Measurements from ENCODE around the gene CUL3.

Gene CUL3

DNA sequence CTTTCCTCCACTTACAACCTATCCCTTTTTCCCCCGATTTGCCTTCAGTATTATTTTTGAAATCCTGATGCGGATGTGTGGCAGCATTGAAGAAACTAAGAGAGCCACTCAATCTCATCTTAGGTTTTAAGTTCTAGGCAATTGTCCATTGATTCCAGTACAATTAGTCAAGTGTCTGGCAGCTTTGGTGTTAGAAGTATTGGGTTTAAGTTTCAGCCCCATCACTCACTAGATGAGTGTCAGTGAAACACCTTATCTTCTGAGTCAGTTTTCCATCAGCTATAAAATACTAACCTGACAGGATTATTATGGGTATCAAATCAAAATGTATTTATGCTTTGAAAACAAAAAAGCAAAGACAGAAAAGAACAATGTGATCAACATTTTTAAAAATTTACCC, 16.8 kb upstream of the CUL3 start:
- no peak overlapping the region for H3K27ac ChIP-seq
- no peaks in the 10 kb centered on the region for H3K9me3 ChIP-seq (ENCODE audit: control insufficient read depth, low read length)
- H3K27me3 ChIP-seq (ENCODE audit: control insufficient read depth, insufficient read depth, low read length), result no peaks in the 10 kb centered on the region
- no peak overlapping the region for H3K4me3 ChIP-seq (ENCODE audit: low read depth, low read length)
- H3K4me1 ChIP-seq, result no peaks in the 10 kb centered on the region
- H3K4me2 ChIP-seq (ENCODE audit: low read length), result no peak overlapping the region
- H2AFZ ChIP-seq, result no peak overlapping the region
- no peak overlapping the region for H3K9ac ChIP-seq
- H3K79me2 ChIP-seq, result no peaks in the 10 kb centered on the region
- no peaks in the 10 kb centered on the region for H3K36me3 ChIP-seq (ENCODE audit: control insufficient read depth, insufficient read depth, low read length)
- TF ChIP-seq, protein P1, sequence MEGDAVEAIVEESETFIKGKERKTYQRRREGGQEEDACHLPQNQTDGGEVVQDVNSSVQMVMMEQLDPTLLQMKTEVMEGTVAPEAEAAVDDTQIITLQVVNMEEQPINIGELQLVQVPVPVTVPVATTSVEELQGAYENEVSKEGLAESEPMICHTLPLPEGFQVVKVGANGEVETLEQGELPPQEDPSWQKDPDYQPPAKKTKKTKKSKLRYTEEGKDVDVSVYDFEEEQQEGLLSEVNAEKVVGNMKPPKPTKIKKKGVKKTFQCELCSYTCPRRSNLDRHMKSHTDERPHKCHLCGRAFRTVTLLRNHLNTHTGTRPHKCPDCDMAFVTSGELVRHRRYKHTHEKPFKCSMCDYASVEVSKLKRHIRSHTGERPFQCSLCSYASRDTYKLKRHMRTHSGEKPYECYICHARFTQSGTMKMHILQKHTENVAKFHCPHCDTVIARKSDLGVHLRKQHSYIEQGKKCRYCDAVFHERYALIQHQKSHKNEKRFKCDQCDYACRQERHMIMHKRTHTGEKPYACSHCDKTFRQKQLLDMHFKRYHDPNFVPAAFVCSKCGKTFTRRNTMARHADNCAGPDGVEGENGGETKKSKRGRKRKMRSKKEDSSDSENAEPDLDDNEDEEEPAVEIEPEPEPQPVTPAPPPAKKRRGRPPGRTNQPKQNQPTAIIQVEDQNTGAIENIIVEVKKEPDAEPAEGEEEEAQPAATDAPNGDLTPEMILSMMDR (IDR thresholded peaks at IDR 0.05), result no peak

DNA sequence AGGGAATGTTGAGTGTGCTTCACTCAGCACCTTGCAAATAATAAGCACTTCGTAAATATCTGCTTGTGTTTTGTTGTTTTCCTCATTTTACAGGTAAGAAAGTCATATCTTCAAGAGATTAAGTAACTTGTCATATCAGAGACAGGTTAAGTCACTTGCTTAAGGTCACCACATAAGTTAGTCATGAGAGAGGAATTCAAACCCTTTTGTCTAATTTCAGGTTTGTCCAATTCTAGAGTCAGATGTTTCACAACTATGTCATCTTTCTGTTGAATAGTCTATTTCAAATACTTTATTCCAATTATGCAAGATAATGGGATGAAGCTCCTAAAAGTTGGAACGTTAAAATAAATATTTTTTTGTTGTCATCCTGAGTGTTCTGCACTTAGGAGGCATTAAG, 13.5 kb upstream of the CUL3 start:
- no peak overlapping the region for H3K4me3 ChIP-seq (ENCODE audit: low read depth, low read length)
- TF ChIP-seq, protein P1 (IDR thresholded peaks at IDR 0.05), result no peak
- H2AFZ ChIP-seq, result no peak overlapping the region
- H3K4me2 ChIP-seq (ENCODE audit: low read length), result no peak overlapping the region
- no peaks in the 10 kb centered on the region for H3K27me3 ChIP-seq (ENCODE audit: control insufficient read depth, insufficient read depth, low read length)
- H3K36me3 ChIP-seq (ENCODE audit: control insufficient read depth, insufficient read depth, low read length), result no peaks in the 10 kb centered on the region
- no peak overlapping the region for H3K9ac ChIP-seq
- no peaks in the 10 kb centered on the region for H3K79me2 ChIP-seq
- H3K9me3 ChIP-seq (ENCODE audit: control insufficient read depth, low read length), result no peaks in the 10 kb centered on the region
- H3K4me1 ChIP-seq, result no peaks in the 10 kb centered on the region
- no peak overlapping the region for H3K27ac ChIP-seq

DNA sequence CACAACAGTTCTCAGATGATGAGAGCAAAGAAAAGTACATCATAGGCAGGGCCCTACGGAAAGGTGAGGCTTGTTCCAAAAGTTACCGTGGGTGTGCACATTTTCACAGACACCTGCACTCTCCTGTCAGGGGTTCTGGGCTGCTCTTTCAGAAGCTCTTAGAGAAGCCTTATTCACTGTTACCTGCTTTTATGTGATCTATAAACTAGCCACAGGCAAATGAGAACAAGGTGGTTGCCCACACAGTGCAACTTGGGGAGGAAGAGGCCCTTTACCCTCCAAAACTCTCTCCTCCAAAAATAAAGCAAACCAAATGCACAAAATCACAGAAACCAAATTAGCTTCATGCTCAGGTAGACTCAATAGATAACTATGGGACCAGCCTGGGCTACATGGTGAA, 11.1 kb upstream of the CUL3 start:
- TF ChIP-seq, protein P1 (IDR thresholded peaks at IDR 0.05), result no peak
- Histone ChIP-seq H3K4me2 (ENCODE audit: low read length) (no peak overlapping the region), H3K27me3 (ENCODE audit: control insufficient read depth, insufficient read depth, low read length) (no peaks in the 10 kb centered on the region), H2AFZ (no peak overlapping the region), H3K4me1 (no peaks in the 10 kb centered on the region), H3K4me3 (ENCODE audit: low read depth, low read length) (no peak overlapping the region), H3K9ac (no peak overlapping the region), H3K27ac (no peak overlapping the region), H3K36me3 (ENCODE audit: control insufficient read depth, insufficient read depth, low read length) (no peaks in the 10 kb centered on the region), H3K9me3 (ENCODE audit: control insufficient read depth, low read length) (no peaks in the 10 kb centered on the region), H3K79me2 (no peaks in the 10 kb centered on the region)

DNA sequence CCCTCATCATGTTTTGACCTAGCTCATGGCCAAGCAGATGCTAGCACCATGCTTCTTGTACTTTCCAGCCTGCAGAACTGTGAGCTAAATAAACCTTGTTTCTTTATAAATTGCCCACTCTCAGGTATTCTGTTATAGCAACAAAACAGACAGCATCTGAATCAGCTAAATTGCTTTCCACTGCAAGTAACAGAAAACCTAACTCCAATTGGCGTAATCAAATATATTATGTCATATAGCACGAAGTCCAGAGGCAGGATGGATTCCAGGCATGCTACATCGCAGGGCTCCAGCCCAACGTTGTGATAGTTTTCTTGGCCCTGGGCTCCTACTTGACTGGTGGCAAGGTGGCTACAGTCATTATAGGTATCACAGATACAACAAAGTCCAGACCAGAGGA, 10.4 kb upstream of the CUL3 start:
- H3K36me3 ChIP-seq (ENCODE audit: control insufficient read depth, insufficient read depth, low read length), result no peaks in the 10 kb centered on the region
- TF ChIP-seq, protein P1 (IDR thresholded peaks at IDR 0.05), result no peak

DNA sequence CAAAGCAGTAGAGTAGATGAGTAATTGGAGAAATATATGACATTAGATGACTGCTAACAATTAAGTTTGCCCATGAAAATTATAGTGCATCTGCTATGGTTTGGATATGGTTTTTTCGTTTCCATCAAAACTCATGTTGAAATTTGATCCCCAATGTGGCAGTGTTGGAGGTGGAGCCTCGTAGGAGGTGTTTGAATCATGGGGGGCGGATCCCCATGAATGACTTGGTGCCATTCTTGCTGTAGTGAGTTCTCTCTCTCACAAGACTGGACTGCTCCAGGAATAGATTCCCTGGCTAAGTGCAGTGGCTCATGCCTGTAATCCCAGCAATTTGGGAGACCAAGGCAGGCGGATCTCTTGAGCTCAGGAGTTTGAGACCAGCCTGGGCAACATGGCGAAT, 9.7 kb upstream of the CUL3 start:
- no peak overlapping the region for H3K4me3 ChIP-seq (ENCODE audit: low read depth, low read length)
- no peaks in the 10 kb centered on the region for H3K27me3 ChIP-seq (ENCODE audit: control insufficient read depth, insufficient read depth, low read length)
- no peaks in the 10 kb centered on the region for H3K36me3 ChIP-seq (ENCODE audit: control insufficient read depth, insufficient read depth, low read length)
- H3K4me1 ChIP-seq, result no peaks in the 10 kb centered on the region
- no peak overlapping the region for H3K9ac ChIP-seq
- H2AFZ ChIP-seq, result no peak overlapping the region
- no peaks in the 10 kb centered on the region for H3K79me2 ChIP-seq
- no peaks in the 10 kb centered on the region for H3K9me3 ChIP-seq (ENCODE audit: control insufficient read depth, low read length)
- H3K27ac ChIP-seq, result no peak overlapping the region
- no peak overlapping the region for H3K4me2 ChIP-seq (ENCODE audit: low read length)
- TF ChIP-seq, protein P1 (IDR thresholded peaks at IDR 0.05), result no peak

More for the DNA sequence above, 10.4 kb upstream of the CUL3 start:
- H3K27ac ChIP-seq, result no peak overlapping the region
- H3K79me2 ChIP-seq, result no peaks in the 10 kb centered on the region
- H3K4me1 ChIP-seq, result no peaks in the 10 kb centered on the region
- no peak overlapping the region for H3K4me3 ChIP-seq (ENCODE audit: low read depth, low read length)
- no peaks in the 10 kb centered on the region for H3K9me3 ChIP-seq (ENCODE audit: control insufficient read depth, low read length)
- H3K4me2 ChIP-seq (ENCODE audit: low read length), result no peak overlapping the region
- no peak overlapping the region for H2AFZ ChIP-seq
- no peak overlapping the region for H3K9ac ChIP-seq
- H3K27me3 ChIP-seq (ENCODE audit: control insufficient read depth, insufficient read depth, low read length), result no peaks in the 10 kb centered on the region

All from parathyroid adenoma (tissue), 2 donors.